Transverse colon (tissue), 3 donors: ENCODE data around the gene THAP4.

Source experiments
- CTCF ChIP-seq, 5 experiments: fragments of 200-600 bp in 3 of 5; fragments of 450-650 bp in 2 of 5; sonication (generic) in 3 of 5; IDR thresholded peaks; 1 replicate in 2 of 5; 2 replicates in 3 of 5; pipeline ENCODE4 v1.5.1; 2016 to 2017; ENCODE audit warnings: antibody characterized with exemption in 5 of 5, inconsistent platforms in 3 of 5, mild to moderate bottlenecking in 2 of 5, moderate library complexity in 1 of 5
- EP300 ChIP-seq: sonication (generic); formaldehyde crosslinking; IDR thresholded peaks from one replicate; pipeline ENCODE4 v1.6.1; 2017; ENCODE audit warnings: antibody characterized with exemption, low read depth
- POLR2A ChIP-seq: fragments of 450-650 bp; IDR thresholded peaks from one replicate; pipeline ENCODE4 v1.6.1; 2016; ENCODE audit warnings: antibody characterized with exemption, mild to moderate bottlenecking, moderate library complexity

GRCh38 chr2:241592126-241592845, 44.7 kb downstream of the THAP4 start:
- no peak for TF ChIP-seq CTCF (IDR thresholded peaks at IDR 0.05)
- no peak for TF ChIP-seq POLR2A
- no peak for TF ChIP-seq EP300
